ENCODE measurements around the gene CDKN1A.

DNA sequence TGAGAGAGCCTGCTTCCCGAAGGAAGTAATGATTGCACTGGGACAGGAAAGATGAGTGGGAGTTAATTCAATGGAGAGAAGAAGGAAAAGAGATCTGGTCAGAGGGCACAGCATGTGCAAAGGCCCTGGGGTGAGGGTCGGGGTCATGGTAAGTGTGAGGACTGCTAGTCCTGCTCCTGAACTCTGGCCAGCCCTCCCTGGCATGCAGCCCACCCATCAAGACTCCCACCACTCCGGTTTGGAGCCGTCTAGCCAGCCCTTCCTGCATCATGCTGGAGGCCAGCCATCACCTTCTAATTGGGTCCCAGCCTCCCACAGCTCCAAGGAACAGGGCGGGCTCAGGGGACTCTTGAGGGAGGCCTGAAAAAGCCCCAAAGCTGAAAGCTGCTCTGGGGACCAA, 42.2 kb upstream of the CDKN1A start:
- TF ChIP-seq RAD21 (IDR thresholded peaks at IDR 0.05; ENCODE audit: insufficient read depth, low read depth, low read length) (no peak), ZBTB11 (CRISPR knock-in tag; IDR thresholded peaks at IDR 0.05) (no peak)
